Measurements from ENCODE around the gene ZBTB20.

ZBTB20 gene

GRCh38 chr3:114294940-114295480, 852.1 kb downstream of the ZBTB20 start:
- Histone ChIP-seq H3K36me3 (ENCODE audit: control insufficient read depth in 1 of 2, insufficient read depth in 2 of 2, low read depth in 1 of 2, low read length in 2 of 2) (no peaks in the 10 kb centered on the region), H2AK5ac (ENCODE audit: low read length, severe bottlenecking) (no peak overlapping the region), H2AFZ (ENCODE audit: low read depth, low read length) (no peak overlapping the region), H3K79me1 (replicated peaks; ENCODE audit: low read length, poor library complexity, severe bottlenecking) (no peaks in the 10 kb centered on the region), H4K91ac (ENCODE audit: low read length) (no peak overlapping the region), H3K4ac (ENCODE audit: low read depth in 1 of 2, low read length in 2 of 2) (no peak overlapping the region), H3K27ac (ENCODE audit: low read length, poor library complexity, severe bottlenecking) (no peak overlapping the region), H3K18ac (ENCODE audit: low read depth in 1 of 2, low read length in 2 of 2) (no peak overlapping the region), H3K9ac (ENCODE audit: low read length) (no peak overlapping the region), H2BK120ac (ENCODE audit: low read depth, low read length) (no peak overlapping the region), H2BK12ac (ENCODE audit: low read length in 2 of 2) (no peak overlapping the region), H3K4me2 (ENCODE audit: low read length, poor library complexity, severe bottlenecking) (no peak overlapping the region), H3K9me3 (ENCODE audit: control insufficient read depth, low read length) (no peaks in the 10 kb centered on the region), H3K27me3 (ENCODE audit: control insufficient read depth in 1 of 2, insufficient read depth in 1 of 2, low read length in 2 of 2) (no peaks in the 10 kb centered on the region), H3K4me3 (ENCODE audit: insufficient read depth in 1 of 2, low read depth in 1 of 2, low read length in 2 of 2) (no peak overlapping the region), H3K23ac (ENCODE audit: low read length in 2 of 2) (no peak overlapping the region), H2BK15ac (ENCODE audit: low read depth, poor library complexity, severe bottlenecking) (no peak overlapping the region), H3K4me1 (ENCODE audit: control insufficient read depth, insufficient read depth, low read depth, low read length) (peaks cover 7% of the 10 kb centered on the region), H2BK5ac (ENCODE audit: low read depth, low read length, poor library complexity, severe bottlenecking) (no peak overlapping the region), H4K8ac (ENCODE audit: low read length) (no peak overlapping the region), H3K14ac (ENCODE audit: low read length in 2 of 2) (no peak overlapping the region)
- DNase-seq = no peak
- 75% methylated on average over 6 of the region's 6 CpGs for WGBS

GRCh38 chr3:114293838-114294535, 853.1 kb downstream of the ZBTB20 start, which contains the start of gene TIGIT:
Gene TIGIT, plus strand, starts transcription at chr3:114294028. Its CDS starts 34 bp downstream, at chr3:114294062.
- peaks cover 7% of the 10 kb centered on the region for H3K4me1 ChIP-seq (ENCODE audit: control insufficient read depth, insufficient read depth, low read depth, low read length)
- 85% methylated on average over 7 of the region's 7 CpGs for WGBS

DNA sequence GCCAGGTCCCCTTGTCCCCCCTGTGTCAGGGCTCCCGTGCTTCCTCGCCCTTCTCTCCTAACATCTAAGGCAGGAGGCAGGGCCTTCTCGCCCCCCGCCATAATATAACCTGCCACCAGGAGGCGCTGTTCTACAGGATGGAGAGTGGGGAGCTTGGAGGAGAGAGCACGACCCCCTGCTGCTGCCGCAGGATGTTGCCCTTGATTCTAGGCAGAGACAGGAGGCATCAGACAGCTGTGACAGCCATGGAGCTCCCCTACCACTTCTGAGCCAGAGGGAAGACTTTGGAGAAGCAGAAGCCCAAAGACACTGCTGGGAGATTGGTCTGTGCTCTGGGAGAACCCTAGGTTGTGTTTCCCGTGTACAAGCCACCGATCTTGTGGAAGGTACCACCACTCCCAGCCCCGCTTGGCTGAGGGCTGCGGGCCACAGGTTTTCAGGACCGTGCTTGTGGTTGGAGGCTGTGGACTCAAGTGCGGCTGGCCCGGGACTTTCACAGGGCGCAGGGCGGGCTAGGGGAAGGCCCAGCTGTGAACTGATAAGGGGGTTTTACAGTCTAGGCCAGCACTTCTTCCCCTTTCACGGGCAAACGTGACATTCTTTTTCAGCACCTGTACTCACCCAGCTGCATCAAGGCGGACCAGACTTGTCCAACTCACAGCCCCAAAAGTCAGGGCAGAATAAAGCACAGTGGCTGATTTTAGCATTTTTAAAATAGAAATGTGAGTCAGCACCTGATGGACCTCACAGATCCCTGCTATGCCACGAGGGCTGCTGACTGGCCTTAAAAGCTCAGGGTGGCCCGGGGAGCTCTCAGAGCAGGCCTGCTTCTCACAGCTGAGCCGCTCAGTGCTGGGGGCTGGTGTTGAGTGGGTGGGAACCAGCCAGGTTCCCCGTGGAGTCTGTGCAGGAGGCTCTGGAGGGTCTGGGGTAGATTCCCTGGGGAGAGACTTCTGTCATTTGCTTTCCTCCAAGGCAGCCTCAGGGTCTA, 855.9 kb downstream of the ZBTB20 start:
- WGBS = 51% methylated on average over 18 of the region's 23 CpGs
- H3K9me3 ChIP-seq (ENCODE audit: control insufficient read depth, low read length) = no peaks in the 10 kb centered on the region
- no peak overlapping the region for H2BK12ac ChIP-seq (ENCODE audit: low read length in 2 of 2)
- H3K79me1 ChIP-seq (replicated peaks; ENCODE audit: low read length, poor library complexity, severe bottlenecking) = no peaks in the 10 kb centered on the region
- no peak overlapping the region for H3K4me3 ChIP-seq (ENCODE audit: insufficient read depth in 1 of 2, low read depth in 1 of 2, low read length in 2 of 2)
- H4K91ac ChIP-seq (ENCODE audit: low read length) = no peak overlapping the region
- DNase-seq = peak; percentile 49
- H2AK5ac ChIP-seq (ENCODE audit: low read length, severe bottlenecking) = no peak overlapping the region
- H3K14ac ChIP-seq (ENCODE audit: low read length in 2 of 2) = peak overlapping the region in 1 of 2 experiments; percentile 46
- no peak overlapping the region for H3K4me2 ChIP-seq (ENCODE audit: low read length, poor library complexity, severe bottlenecking)
- no peak overlapping the region for H4K8ac ChIP-seq (ENCODE audit: low read length)
- H3K4ac ChIP-seq (ENCODE audit: low read depth in 1 of 2, low read length in 2 of 2) = no peak overlapping the region
- peaks cover 7% of the 10 kb centered on the region for H3K4me1 ChIP-seq (ENCODE audit: control insufficient read depth, insufficient read depth, low read depth, low read length)
- no peak overlapping the region for H3K9ac ChIP-seq (ENCODE audit: low read length)
- H2BK5ac ChIP-seq (ENCODE audit: low read depth, low read length, poor library complexity, severe bottlenecking) = no peak overlapping the region
- no peak overlapping the region for H2AFZ ChIP-seq (ENCODE audit: low read depth, low read length)
- H3K36me3 ChIP-seq (ENCODE audit: control insufficient read depth in 1 of 2, insufficient read depth in 2 of 2, low read depth in 1 of 2, low read length in 2 of 2) = no peaks in the 10 kb centered on the region
- H3K23ac ChIP-seq (ENCODE audit: low read length in 2 of 2) = no peak overlapping the region
- H3K27ac ChIP-seq (ENCODE audit: low read length, poor library complexity, severe bottlenecking) = no peak overlapping the region
- H2BK15ac ChIP-seq (ENCODE audit: low read depth, poor library complexity, severe bottlenecking) = no peak overlapping the region
- H3K27me3 ChIP-seq (ENCODE audit: control insufficient read depth in 1 of 2, insufficient read depth in 1 of 2, low read length in 2 of 2) = no peaks in the 10 kb centered on the region
- H3K18ac ChIP-seq (ENCODE audit: low read depth in 1 of 2, low read length in 2 of 2) = no peak overlapping the region
- no peak overlapping the region for H2BK120ac ChIP-seq (ENCODE audit: low read depth, low read length)

More at GRCh38 chr3:114293838-114294535, 853.1 kb downstream of the ZBTB20 start, which contains the start of gene TIGIT:
- H2BK120ac ChIP-seq (ENCODE audit: low read depth, low read length) = no peak within 1 kb of the TSS
- H3K23ac ChIP-seq (ENCODE audit: low read length in 2 of 2) = no peak within 1 kb of the TSS
- no peak within 1 kb of the TSS for H2AK5ac ChIP-seq (ENCODE audit: low read length, severe bottlenecking)
- H3K9ac ChIP-seq (ENCODE audit: low read length) = no peak within 1 kb of the TSS
- H3K4ac ChIP-seq (ENCODE audit: low read depth in 1 of 2, low read length in 2 of 2) = no peak within 1 kb of the TSS
- H3K9me3 ChIP-seq (ENCODE audit: control insufficient read depth, low read length) = no peaks in the 10 kb centered on the region
- H3K4me2 ChIP-seq (ENCODE audit: low read length, poor library complexity, severe bottlenecking) = no peak within 1 kb of the TSS
- H3K4me3 ChIP-seq (ENCODE audit: insufficient read depth in 1 of 2, low read depth in 1 of 2, low read length in 2 of 2) = no peak within 1 kb of the TSS
- no peak within 1 kb of the TSS for H3K18ac ChIP-seq (ENCODE audit: low read depth in 1 of 2, low read length in 2 of 2)
- H3K27me3 ChIP-seq (ENCODE audit: control insufficient read depth in 1 of 2, insufficient read depth in 1 of 2, low read length in 2 of 2) = no peaks in the 10 kb centered on the region
- no peak within 1 kb of the TSS for H2AFZ ChIP-seq (ENCODE audit: low read depth, low read length)
- H4K8ac ChIP-seq (ENCODE audit: low read length) = no peak within 1 kb of the TSS
- no peak within 1 kb of the TSS for H2BK12ac ChIP-seq (ENCODE audit: low read length in 2 of 2)
- no peak within 1 kb of the TSS for H3K14ac ChIP-seq (ENCODE audit: low read length in 2 of 2)
- H3K36me3 ChIP-seq (ENCODE audit: control insufficient read depth in 1 of 2, insufficient read depth in 2 of 2, low read depth in 1 of 2, low read length in 2 of 2) = no peaks in the 10 kb centered on the region
- H2BK15ac ChIP-seq (ENCODE audit: low read depth, poor library complexity, severe bottlenecking) = no peak within 1 kb of the TSS
- no peaks in the 10 kb centered on the region for H3K79me1 ChIP-seq (replicated peaks; ENCODE audit: low read length, poor library complexity, severe bottlenecking)
- no peak within 1 kb of the TSS for H4K91ac ChIP-seq (ENCODE audit: low read length)
- no peak within 1 kb of the TSS for H2BK5ac ChIP-seq (ENCODE audit: low read depth, low read length, poor library complexity, severe bottlenecking)
- H3K27ac ChIP-seq (ENCODE audit: low read length, poor library complexity, severe bottlenecking) = no peak within 1 kb of the TSS
- no peak for DNase-seq

GRCh38 chr3:114286266-114286665, 860.8 kb downstream of the ZBTB20 start:
- Histone ChIP-seq H3K23ac (ENCODE audit: low read length in 2 of 2) (no peak overlapping the region), H2BK15ac (ENCODE audit: low read depth, poor library complexity, severe bottlenecking) (no peak overlapping the region), H3K9ac (ENCODE audit: low read length) (no peak overlapping the region), H3K14ac (ENCODE audit: low read length in 2 of 2) (no peak overlapping the region), H2AFZ (ENCODE audit: low read depth, low read length) (no peak overlapping the region), H3K27me3 (ENCODE audit: control insufficient read depth in 1 of 2, insufficient read depth in 1 of 2, low read length in 2 of 2) (no peaks in the 10 kb centered on the region), H3K9me3 (ENCODE audit: control insufficient read depth, low read length) (no peaks in the 10 kb centered on the region), H3K4me1 (ENCODE audit: control insufficient read depth, insufficient read depth, low read depth, low read length) (peaks cover 7% of the 10 kb centered on the region), H2AK5ac (ENCODE audit: low read length, severe bottlenecking) (no peak overlapping the region), H2BK120ac (ENCODE audit: low read depth, low read length) (no peak overlapping the region), H3K18ac (ENCODE audit: low read depth in 1 of 2, low read length in 2 of 2) (no peak overlapping the region), H2BK12ac (ENCODE audit: low read length in 2 of 2) (no peak overlapping the region), H3K27ac (ENCODE audit: low read length, poor library complexity, severe bottlenecking) (no peak overlapping the region), H4K91ac (ENCODE audit: low read length) (no peak overlapping the region), H2BK5ac (ENCODE audit: low read depth, low read length, poor library complexity, severe bottlenecking) (peak overlapping the region; percentile 44), H3K36me3 (ENCODE audit: control insufficient read depth in 1 of 2, insufficient read depth in 2 of 2, low read depth in 1 of 2, low read length in 2 of 2) (no peaks in the 10 kb centered on the region), H3K79me1 (replicated peaks; ENCODE audit: low read length, poor library complexity, severe bottlenecking) (no peaks in the 10 kb centered on the region), H3K4ac (ENCODE audit: low read depth in 1 of 2, low read length in 2 of 2) (no peak overlapping the region), H3K4me3 (ENCODE audit: insufficient read depth in 1 of 2, low read depth in 1 of 2, low read length in 2 of 2) (no peak overlapping the region), H3K4me2 (ENCODE audit: low read length, poor library complexity, severe bottlenecking) (no peak overlapping the region), H4K8ac (ENCODE audit: low read length) (no peak overlapping the region)
- 100% methylated on average over 1 of the region's 2 CpGs for WGBS
- no peak for DNase-seq
